ENCODE measurements around the gene CAMK1D.

Gene CAMK1D

GRCh38 chr10:12337453-12338372, 11.6 kb upstream of the CAMK1D start (continued):
- TF ChIP-seq BCL11A (tag by site-specific recombination; IDR thresholded peaks at IDR 0.05; ENCODE audit: low read depth) = no peak
- TF ChIP-seq ZEB2 (tag by site-specific recombination; IDR thresholded peaks at IDR 0.05) = peak; percentile 25; the same call in 1 of the 2 replicates
- peak; percentile 66 for TF ChIP-seq PRDM10 (tag by site-specific recombination; IDR thresholded peaks at IDR 0.05)
- peak; percentile 89 for TF ChIP-seq ZNF600 (tag by site-specific recombination; IDR thresholded peaks at IDR 0.05)
- no peak for TF ChIP-seq ZNF473 (tag by site-specific recombination; IDR thresholded peaks at IDR 0.05)
- TF ChIP-seq ZNF660 (tag by site-specific recombination; IDR thresholded peaks at IDR 0.05) = peak; percentile 43; the same call in 1 of the 2 replicates
- TF ChIP-seq ZBTB21 (tag by site-specific recombination; IDR thresholded peaks at IDR 0.05) = peak; percentile 97
- peak; percentile 65 for TF ChIP-seq ZBTB17 (tag by site-specific recombination; IDR thresholded peaks at IDR 0.05)
- TF ChIP-seq ZNF24 (tag by site-specific recombination; IDR thresholded peaks at IDR 0.05) = no peak
- no peak for TF ChIP-seq ZNF148 (tag by site-specific recombination; IDR thresholded peaks at IDR 0.05; ENCODE audit: borderline replicate concordance)
- TF ChIP-seq ZNF335 (tag by site-specific recombination; conservative IDR thresholded peaks at IDR 0.05) = peak; percentile 24; the same call in 1 of the 2 replicates

GRCh38 chr10:12338981-12339380, 10.4 kb upstream of the CAMK1D start:
- H3K4me3 ChIP-seq (ENCODE audit: low read depth, low read length) = no peak overlapping the region
- ChIA-PET POLR2A (no interaction called here), CTCF (interaction anchor here (1.6 kb wide), 1 partner anchor 8 kb away, joined by 4 read pairs; no protein-coding TSS in a partner anchor)
- H3K27ac ChIP-seq (ENCODE audit: extremely low read depth, low read depth, low read length) = no peak overlapping the region
- no peaks in the 10 kb centered on the region for H3K9me3 ChIP-seq (ENCODE audit: control insufficient read depth, insufficient read depth, low read depth, low read length)
- no peak for TF ChIP-seq ZIC2 (tag by site-specific recombination; IDR thresholded peaks at IDR 0.05)
- TF ChIP-seq ZNF792 (tag by site-specific recombination; IDR thresholded peaks at IDR 0.05) = no peak
- no peak for TF ChIP-seq ZSCAN18 (tag by site-specific recombination; IDR thresholded peaks at IDR 0.05)
- TF ChIP-seq ZBTB7A (tag by site-specific recombination; IDR thresholded peaks at IDR 0.05; ENCODE audit: low read depth) = no peak
- TF ChIP-seq ZNF768 (tag by site-specific recombination; IDR thresholded peaks at IDR 0.05) = no peak
- no peak for TF ChIP-seq AEBP2 (tag by site-specific recombination; IDR thresholded peaks at IDR 0.05; ENCODE audit: borderline replicate concordance)
- no peak for TF ChIP-seq ZNF184 (tag by site-specific recombination; IDR thresholded peaks at IDR 0.05)
- no peak for TF ChIP-seq ZBTB1 (tag by site-specific recombination; IDR thresholded peaks at IDR 0.05)
- TF ChIP-seq ZNF555 (tag by site-specific recombination; conservative IDR thresholded peaks at IDR 0.05) = no peak
- TF ChIP-seq ZXDB (tag by site-specific recombination; IDR thresholded peaks at IDR 0.05) = no peak
- no peak for TF ChIP-seq ZNF16 (tag by site-specific recombination; IDR thresholded peaks at IDR 0.05; ENCODE audit: low read depth)
- no peak for TF ChIP-seq SP2 (tag by site-specific recombination; IDR thresholded peaks at IDR 0.05)
- no peak for TF ChIP-seq BCL6B (tag by site-specific recombination; IDR thresholded peaks at IDR 0.05)
- no peaks in the 10 kb centered on the region for H3K36me3 ChIP-seq (ENCODE audit: control insufficient read depth in 2 of 2, insufficient read depth in 1 of 2, low read length in 2 of 2)
- H3K4me1 ChIP-seq (ENCODE audit: control insufficient read depth, insufficient read depth, low read length) = peaks cover 3% of the 10 kb centered on the region; the same call in 1 of the 2 replicates

Data from HEK293 (cell line).